NT2/D1 (cell line): ENCODE results near the gene PIR.

Source experiments
- YY1 ChIP-seq: IDR thresholded peaks from 2 replicates; pipeline ENCODE4 v1.6.1; 2011; ENCODE audit not compliant: insufficient read length, insufficient read depth
- ZNF274 ChIP-seq: IDR thresholded peaks from 2 replicates; pipeline ENCODE4 v1.6.1; 2011; ENCODE audit warnings: mild to moderate bottlenecking, low read depth, low read length

GRCh38 chrX:15336023-15336413 is 157.1 kb downstream of the PIR start:
- TF ChIP-seq ZNF274 (no peak), YY1 (no peak)
